ENCODE data around the gene HOXC12.

Gene HOXC12

DNA sequence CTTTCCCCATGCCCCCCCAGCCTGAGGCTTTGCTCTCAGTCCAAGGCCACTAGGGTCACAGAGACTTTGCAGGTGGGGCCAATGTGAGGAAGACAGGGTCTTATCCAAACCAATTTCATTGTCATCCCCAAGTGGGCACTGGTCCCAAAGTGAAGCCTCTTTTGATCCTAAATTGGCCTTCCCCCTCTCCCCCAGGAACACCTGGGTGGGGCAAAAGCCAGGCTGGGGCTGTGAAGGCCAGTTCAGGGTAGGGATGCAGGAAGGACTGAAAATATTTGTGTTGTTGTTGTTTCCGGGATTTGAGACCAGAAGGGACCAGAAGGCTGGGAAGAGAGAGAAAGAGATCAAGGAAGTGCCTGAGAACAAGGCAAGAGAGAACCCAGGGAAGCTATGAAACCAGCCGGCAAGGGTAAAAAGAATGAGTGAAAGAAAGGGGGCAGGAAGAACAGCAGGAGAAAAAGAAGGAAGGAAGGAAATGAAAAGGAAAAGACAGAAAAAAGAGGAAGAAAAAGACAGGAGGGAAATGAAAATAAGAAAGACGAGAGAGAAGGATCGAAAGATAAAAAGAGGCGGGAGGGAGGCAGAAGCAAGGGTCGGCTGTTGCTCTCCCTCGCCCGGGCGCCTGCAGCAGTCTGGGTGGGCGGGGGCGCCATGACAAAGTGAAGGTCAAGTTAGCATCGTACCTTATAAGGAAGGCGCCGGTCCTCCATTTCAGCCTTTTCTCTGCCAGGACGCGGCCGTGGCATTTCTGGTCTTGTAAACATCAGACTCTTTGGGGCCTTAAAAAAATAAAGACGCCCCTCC lies 10.8 kb downstream of the HOXC12 start:
- 0 out of 2 replicates have a peak, but pooled peaks cover 2% of the 10 kb centered on the region for H3K4me1 ChIP-seq (ENCODE audit: insufficient read depth, low read length)
- no peaks in the 10 kb centered on the region for H4K20me1 ChIP-seq (ENCODE audit: insufficient read depth, low read length)
- no peaks in the 10 kb centered on the region for H3K9me3 ChIP-seq (ENCODE audit: insufficient read depth, low read length, severe bottlenecking)
- peaks cover 72% of the 10 kb centered on the region for H3K27me3 ChIP-seq (ENCODE audit: insufficient read depth, low read length, poor library complexity)
- H3K9ac ChIP-seq (ENCODE audit: low read depth, low read length), result no peak overlapping the region
- no peak overlapping the region for H3K27ac ChIP-seq (ENCODE audit: low read length)
- no peaks in the 10 kb centered on the region for H3K79me2 ChIP-seq (ENCODE audit: insufficient read depth, low read length)
- ATAC-seq (ENCODE audit: insufficient read depth, low read depth) (no peak), DNase-seq (no peak)
- H3K36me3 ChIP-seq (ENCODE audit: insufficient read depth, low read length), result no peaks in the 10 kb centered on the region
- H2AFZ ChIP-seq (ENCODE audit: low read depth, low read length), result no peak overlapping the region
- H3K4me2 ChIP-seq (ENCODE audit: insufficient read depth, low read length), result no peak overlapping the region
- no peak overlapping the region for H3K4me3 ChIP-seq (ENCODE audit: low read depth in 1 of 2, low read length in 2 of 2)
- TF ChIP-seq, protein P1, sequence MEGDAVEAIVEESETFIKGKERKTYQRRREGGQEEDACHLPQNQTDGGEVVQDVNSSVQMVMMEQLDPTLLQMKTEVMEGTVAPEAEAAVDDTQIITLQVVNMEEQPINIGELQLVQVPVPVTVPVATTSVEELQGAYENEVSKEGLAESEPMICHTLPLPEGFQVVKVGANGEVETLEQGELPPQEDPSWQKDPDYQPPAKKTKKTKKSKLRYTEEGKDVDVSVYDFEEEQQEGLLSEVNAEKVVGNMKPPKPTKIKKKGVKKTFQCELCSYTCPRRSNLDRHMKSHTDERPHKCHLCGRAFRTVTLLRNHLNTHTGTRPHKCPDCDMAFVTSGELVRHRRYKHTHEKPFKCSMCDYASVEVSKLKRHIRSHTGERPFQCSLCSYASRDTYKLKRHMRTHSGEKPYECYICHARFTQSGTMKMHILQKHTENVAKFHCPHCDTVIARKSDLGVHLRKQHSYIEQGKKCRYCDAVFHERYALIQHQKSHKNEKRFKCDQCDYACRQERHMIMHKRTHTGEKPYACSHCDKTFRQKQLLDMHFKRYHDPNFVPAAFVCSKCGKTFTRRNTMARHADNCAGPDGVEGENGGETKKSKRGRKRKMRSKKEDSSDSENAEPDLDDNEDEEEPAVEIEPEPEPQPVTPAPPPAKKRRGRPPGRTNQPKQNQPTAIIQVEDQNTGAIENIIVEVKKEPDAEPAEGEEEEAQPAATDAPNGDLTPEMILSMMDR (IDR thresholded peaks at IDR 0.05; ENCODE audit: borderline replicate concordance, extremely low read depth, low read length, poor library complexity, severe bottlenecking), result no peak

DNA sequence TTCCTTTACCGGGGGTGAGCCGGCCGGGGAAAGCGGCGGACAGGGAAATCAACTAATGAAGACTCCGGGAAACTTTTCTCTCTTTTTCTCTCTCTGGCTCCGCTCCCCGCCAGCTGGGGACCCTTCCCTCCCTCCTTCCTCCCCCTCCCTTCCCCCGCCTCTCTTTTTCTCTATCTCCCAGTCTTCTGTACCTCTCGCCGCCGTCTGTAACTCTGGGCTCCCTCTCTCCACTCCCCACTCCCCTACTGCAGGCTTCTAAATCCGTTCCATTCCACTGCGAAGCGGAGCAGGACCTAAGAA lies 11.3 kb downstream of the HOXC12 start:
- Histone ChIP-seq H3K27me3 (ENCODE audit: insufficient read depth, low read length, poor library complexity) (peaks cover 76% of the 10 kb centered on the region), H2AFZ (ENCODE audit: low read depth, low read length) (no peak overlapping the region), H3K36me3 (ENCODE audit: insufficient read depth, low read length) (no peaks in the 10 kb centered on the region), H3K4me2 (ENCODE audit: insufficient read depth, low read length) (no peak overlapping the region), H4K20me1 (ENCODE audit: insufficient read depth, low read length) (no peaks in the 10 kb centered on the region), H3K4me3 (ENCODE audit: low read depth in 1 of 2, low read length in 2 of 2) (no peak overlapping the region), H3K79me2 (ENCODE audit: insufficient read depth, low read length) (no peaks in the 10 kb centered on the region), H3K4me1 (ENCODE audit: insufficient read depth, low read length) (0 out of 2 replicates have a peak, but pooled peaks cover 2% of the 10 kb centered on the region), H3K9ac (ENCODE audit: low read depth, low read length) (no peak overlapping the region), H3K9me3 (ENCODE audit: insufficient read depth, low read length, severe bottlenecking) (no peaks in the 10 kb centered on the region), H3K27ac (ENCODE audit: low read length) (no peak overlapping the region)
- DNase-seq, result no peak
- TF ChIP-seq, protein P1 (IDR thresholded peaks at IDR 0.05; ENCODE audit: borderline replicate concordance, extremely low read depth, low read length, poor library complexity, severe bottlenecking), result no peak
- no peak for TF ChIP-seq EZH2 (IDR thresholded peaks at IDR 0.05; ENCODE audit: borderline replicate concordance, low read depth, low read length, severe bottlenecking)
- ATAC-seq (ENCODE audit: insufficient read depth, low read depth), result no peak

DNA sequence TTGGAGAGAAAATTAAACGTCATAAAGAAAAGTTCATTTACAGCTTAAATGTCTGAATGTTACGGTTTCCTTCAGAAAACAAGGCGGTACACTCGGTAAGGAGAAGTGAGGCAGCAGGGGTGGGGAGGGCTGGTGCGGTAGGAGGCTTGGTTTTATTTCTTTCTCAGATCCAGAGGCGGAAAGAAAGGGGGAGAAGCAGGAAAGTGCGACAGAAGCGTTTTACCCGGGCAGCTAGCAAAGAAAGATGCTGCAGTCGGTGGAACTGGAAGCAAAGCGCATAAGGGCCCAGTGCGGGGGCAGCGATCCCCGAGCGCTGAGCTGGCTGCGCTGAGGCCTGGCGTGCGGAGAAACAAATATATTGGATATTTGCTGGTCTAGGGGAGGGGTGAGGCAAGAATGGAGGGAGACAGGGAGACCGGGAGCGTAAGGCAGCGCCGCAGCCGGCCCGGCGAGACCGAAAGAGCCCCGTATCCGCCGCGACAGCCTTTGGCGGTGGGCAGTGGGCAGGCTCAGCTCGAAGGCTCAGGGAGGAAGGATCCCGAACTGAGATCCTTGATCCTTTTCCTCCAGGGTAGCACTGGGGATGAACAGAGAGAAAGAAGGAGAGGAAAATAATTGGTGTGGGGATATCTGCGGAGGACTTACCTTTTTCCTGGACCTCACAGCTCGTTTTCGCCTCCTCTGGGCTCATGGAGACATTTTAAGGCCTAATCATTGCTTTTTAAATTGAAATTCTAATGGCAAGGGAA lies 11.9 kb downstream of the HOXC12 start:
- Histone ChIP-seq H3K9me3 (ENCODE audit: insufficient read depth, low read length, severe bottlenecking) (no peaks in the 10 kb centered on the region), H3K36me3 (ENCODE audit: insufficient read depth, low read length) (no peaks in the 10 kb centered on the region), H2AFZ (ENCODE audit: low read depth, low read length) (no peak overlapping the region), H3K27me3 (ENCODE audit: insufficient read depth, low read length, poor library complexity) (peaks cover 81% of the 10 kb centered on the region), H3K4me3 (ENCODE audit: low read depth in 1 of 2, low read length in 2 of 2) (no peak overlapping the region), H3K79me2 (ENCODE audit: insufficient read depth, low read length) (no peaks in the 10 kb centered on the region), H4K20me1 (ENCODE audit: insufficient read depth, low read length) (no peaks in the 10 kb centered on the region), H3K9ac (ENCODE audit: low read depth, low read length) (no peak overlapping the region), H3K27ac (ENCODE audit: low read length) (no peak overlapping the region), H3K4me2 (ENCODE audit: insufficient read depth, low read length) (no peak overlapping the region), H3K4me1 (ENCODE audit: insufficient read depth, low read length) (0 out of 2 replicates have a peak, but pooled peaks cover 2% of the 10 kb centered on the region)
- TF ChIP-seq, protein P1 (IDR thresholded peaks at IDR 0.05; ENCODE audit: borderline replicate concordance, extremely low read depth, low read length, poor library complexity, severe bottlenecking), result no peak
- TF ChIP-seq EZH2 (IDR thresholded peaks at IDR 0.05; ENCODE audit: borderline replicate concordance, low read depth, low read length, severe bottlenecking), result no peak
- DNase-seq (no peak), ATAC-seq (ENCODE audit: insufficient read depth, low read depth) (no peak)
